Loucy (cell line): Measurements from ENCODE around the gene ARG1.

Source experiments
- H2AFZ ChIP-seq: fragments of 200-600 bp; sonication (generic); 2 replicates; pipeline ENCODE4 v1.6.0; 2016; ENCODE audit warnings: antibody characterized with exemption, mild to moderate bottlenecking, low read length, moderate library complexity
- H3F3A ChIP-seq: fragments of 200-600 bp; 2 replicates; pipeline ENCODE4 v1.6.0; 2016; ENCODE audit warnings: antibody characterized with exemption, low read depth, mild to moderate bottlenecking
- H3K27me3 ChIP-seq: fragments of 200-600 bp; sonication (generic); 2 replicates; pipeline ENCODE4 v1.6.1; 2014; ENCODE audit warnings: low read length, mild to moderate bottlenecking; ENCODE audit not compliant: insufficient read depth, poor library complexity, severe bottlenecking
- H3K36me3 ChIP-seq: fragments of 200-600 bp; sonication (generic); 2 replicates; pipeline ENCODE4 v1.6.1; 2016; ENCODE audit warnings: low read length; ENCODE audit not compliant: insufficient read depth
- H3K4me1 ChIP-seq: fragments of 200-600 bp; sonication (generic); 2 replicates; pipeline ENCODE4 v1.5.1; 2014; ENCODE audit warnings: low read length, mild to moderate bottlenecking; ENCODE audit not compliant: insufficient read depth, poor library complexity, severe bottlenecking
- H3K4me2 ChIP-seq: fragments of 200-600 bp; sonication (generic); 2 replicates; pipeline ENCODE4 v1.6.0; 2014; ENCODE audit warnings: antibody characterized with exemption, low read length, low read depth, mild to moderate bottlenecking; ENCODE audit not compliant: poor library complexity, severe bottlenecking
- H3K4me3 ChIP-seq: fragments of 200-600 bp; sonication (generic); 2 replicates; pipeline ENCODE4 v1.5.1; 2014; ENCODE audit warnings: low read length, mild to moderate bottlenecking, mixed read lengths; ENCODE audit not compliant: poor library complexity, severe bottlenecking
- H3K79me2 ChIP-seq: fragments of 200-600 bp; sonication (generic); 2 replicates; pipeline ENCODE4 v1.6.1; 2014; ENCODE audit warnings: low read length; ENCODE audit not compliant: insufficient read depth
- H3K9ac ChIP-seq: fragments of 200-600 bp; sonication (generic); 2 replicates; pipeline ENCODE4 v1.6.0; 2014; ENCODE audit warnings: mild to moderate bottlenecking, low read depth, low read length, moderate library complexity; ENCODE audit not compliant: poor library complexity, severe bottlenecking
- H3K9me2 ChIP-seq: fragments of 200-600 bp; sonication (generic); replicated peaks from 2 replicates; pipeline ENCODE4 v1.6.1; 2016; ENCODE audit warnings: low read depth, low read length, mixed read lengths
- H3K9me3 ChIP-seq: fragments of 200-600 bp; sonication (generic); 2 replicates; pipeline ENCODE4 v1.6.1; 2014; ENCODE audit warnings: mild to moderate bottlenecking, antibody characterized with exemption, low read length, low read depth; ENCODE audit not compliant: insufficient read depth
- H4K20me1 ChIP-seq: fragments of 200-600 bp; sonication (generic); 2 replicates; pipeline ENCODE4 v1.6.0; 2014; ENCODE audit warnings: antibody characterized with exemption, low read length, mild to moderate bottlenecking; ENCODE audit not compliant: insufficient read depth, poor library complexity, severe bottlenecking
- EZH2phosphoT487 ChIP-seq: fragments of 200-600 bp; IDR thresholded peaks from 2 replicates; pipeline ENCODE4 v1.6.1; 2018; ENCODE audit warnings: antibody characterized with exemption, mild to moderate bottlenecking, moderate library complexity, borderline replicate concordance
- TF ChIP-seq, protein P1 (sequence below): fragments of 200-600 bp; sonication (generic); conservative IDR thresholded peaks from 2 replicates; pipeline ENCODE4 v1.5.1; 2014; ENCODE audit warnings: mild to moderate bottlenecking, antibody characterized with exemption, low read length

Gene ARG1

DNA sequence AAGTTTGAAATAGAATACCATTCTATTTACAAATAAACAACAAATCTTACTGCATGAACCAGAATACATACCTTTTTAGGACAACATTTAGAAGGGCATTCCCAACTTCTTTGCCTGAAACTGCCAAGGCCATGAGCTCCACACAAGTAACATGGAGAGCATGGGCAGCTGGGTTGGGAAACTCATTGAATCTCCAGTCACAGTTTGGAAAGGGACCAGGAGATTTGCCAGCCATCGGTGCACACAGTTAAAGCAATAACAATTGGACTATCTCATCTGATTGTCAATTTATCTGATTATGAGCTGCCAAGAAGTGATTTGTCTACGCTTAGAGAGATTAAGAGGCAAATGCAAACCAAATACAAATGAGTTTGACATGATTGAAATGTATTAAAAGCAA is 19.9 kb downstream of the ARG1 start:
- Histone ChIP-seq H4K20me1 (no peaks in the 10 kb centered on the region), H3K9me2 (no peaks in the 10 kb centered on the region), H3K4me2 (no peak overlapping the region), H3K4me1 (no peaks in the 10 kb centered on the region), H3K9ac (no peak overlapping the region), H3K36me3 (peaks cover 80% of the 10 kb centered on the region), H3K27me3 (no peaks in the 10 kb centered on the region), H3K79me2 (no peaks in the 10 kb centered on the region), H2AFZ (no peak overlapping the region), H3K4me3 (no peak overlapping the region), H3K9me3 (no peaks in the 10 kb centered on the region), H3F3A (no peaks in the 10 kb centered on the region)
- TF ChIP-seq EZH2phosphoT487 = no peak
- TF ChIP-seq, protein P1, sequence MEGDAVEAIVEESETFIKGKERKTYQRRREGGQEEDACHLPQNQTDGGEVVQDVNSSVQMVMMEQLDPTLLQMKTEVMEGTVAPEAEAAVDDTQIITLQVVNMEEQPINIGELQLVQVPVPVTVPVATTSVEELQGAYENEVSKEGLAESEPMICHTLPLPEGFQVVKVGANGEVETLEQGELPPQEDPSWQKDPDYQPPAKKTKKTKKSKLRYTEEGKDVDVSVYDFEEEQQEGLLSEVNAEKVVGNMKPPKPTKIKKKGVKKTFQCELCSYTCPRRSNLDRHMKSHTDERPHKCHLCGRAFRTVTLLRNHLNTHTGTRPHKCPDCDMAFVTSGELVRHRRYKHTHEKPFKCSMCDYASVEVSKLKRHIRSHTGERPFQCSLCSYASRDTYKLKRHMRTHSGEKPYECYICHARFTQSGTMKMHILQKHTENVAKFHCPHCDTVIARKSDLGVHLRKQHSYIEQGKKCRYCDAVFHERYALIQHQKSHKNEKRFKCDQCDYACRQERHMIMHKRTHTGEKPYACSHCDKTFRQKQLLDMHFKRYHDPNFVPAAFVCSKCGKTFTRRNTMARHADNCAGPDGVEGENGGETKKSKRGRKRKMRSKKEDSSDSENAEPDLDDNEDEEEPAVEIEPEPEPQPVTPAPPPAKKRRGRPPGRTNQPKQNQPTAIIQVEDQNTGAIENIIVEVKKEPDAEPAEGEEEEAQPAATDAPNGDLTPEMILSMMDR = no peak

DNA sequence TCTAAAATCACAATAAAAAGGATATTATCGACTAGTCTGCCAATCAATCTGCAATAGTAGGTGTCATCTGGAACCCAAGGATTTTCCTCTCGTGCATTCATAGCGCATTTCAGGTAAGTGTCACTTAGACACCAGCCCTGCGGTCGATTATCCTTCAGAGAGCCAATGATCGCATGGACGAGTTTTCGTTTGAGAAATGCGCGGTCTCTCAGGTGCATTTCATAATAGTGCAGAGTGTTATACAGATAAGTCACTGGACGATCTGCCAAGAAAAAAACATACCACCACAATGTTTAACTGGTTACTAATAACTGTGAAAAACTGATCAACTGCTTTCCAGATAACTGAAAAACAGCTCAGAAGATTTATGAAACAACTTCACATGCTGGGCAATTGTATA is 21.0 kb downstream of the ARG1 start:
- H2AFZ ChIP-seq = no peak overlapping the region
- no peaks in the 10 kb centered on the region for H3K9me3 ChIP-seq
- no peaks in the 10 kb centered on the region for H3F3A ChIP-seq
- H3K9ac ChIP-seq = no peak overlapping the region
- no peaks in the 10 kb centered on the region for H3K79me2 ChIP-seq
- H3K9me2 ChIP-seq = no peaks in the 10 kb centered on the region
- no peaks in the 10 kb centered on the region for H3K27me3 ChIP-seq
- no peaks in the 10 kb centered on the region for H4K20me1 ChIP-seq
- no peak for TF ChIP-seq EZH2phosphoT487
- TF ChIP-seq, protein P1 = no peak
- no peak overlapping the region for H3K4me3 ChIP-seq
- peaks cover 80% of the 10 kb centered on the region; the same call in 1 of the 2 replicates for H3K36me3 ChIP-seq
- no peak overlapping the region for H3K4me2 ChIP-seq
- H3K4me1 ChIP-seq = no peaks in the 10 kb centered on the region

DNA sequence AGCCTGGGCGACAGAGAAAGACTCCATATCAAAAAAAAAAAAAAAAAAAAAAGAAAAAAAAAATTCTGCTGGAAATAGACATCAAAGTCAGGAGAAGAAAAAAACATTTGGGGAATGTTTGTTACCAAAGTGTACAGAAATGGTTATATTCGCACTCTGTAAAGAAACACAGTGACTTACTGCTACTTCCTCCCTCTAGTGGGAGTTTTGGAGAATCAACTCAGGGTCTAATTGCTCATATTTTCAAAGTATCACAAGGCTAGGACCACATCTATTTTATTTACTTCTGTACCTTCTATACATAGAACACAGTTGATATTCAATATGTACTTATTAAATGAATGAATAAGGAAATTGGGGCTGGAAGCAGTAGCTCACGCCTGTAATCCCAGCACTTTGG is 24.4 kb downstream of the ARG1 start:
- TF ChIP-seq, protein P1 = peak; percentile 55
- TF ChIP-seq EZH2phosphoT487 = no peak
- no peak overlapping the region for H3K4me3 ChIP-seq
- no peaks in the 10 kb centered on the region for H3K4me1 ChIP-seq
- no peak overlapping the region for H2AFZ ChIP-seq
- H3K9ac ChIP-seq = no peak overlapping the region
- no peak overlapping the region for H3K4me2 ChIP-seq
- no peaks in the 10 kb centered on the region for H3K79me2 ChIP-seq
- no peaks in the 10 kb centered on the region for H4K20me1 ChIP-seq
- H3K9me3 ChIP-seq = no peaks in the 10 kb centered on the region
- no peaks in the 10 kb centered on the region for H3F3A ChIP-seq
- H3K36me3 ChIP-seq = peaks cover 83% of the 10 kb centered on the region
- no peaks in the 10 kb centered on the region for H3K9me2 ChIP-seq
- no peaks in the 10 kb centered on the region for H3K27me3 ChIP-seq
